IMR-90 (cell line): ENCODE measurements around the gene EGFR. TPM values are rescaled to one million over a fixed set of nuclear protein-coding genes. Genes with fewer than 3 reads are reported as not detected.

ENCODE experiments used
- ATAC-seq: fragments of 200-7000 bp; cut with Tn5 transposase; 2 replicates; pipeline ENCODE4 v1.9.1; 2020; ENCODE audit warnings: low read depth, mild to moderate bottlenecking, moderate library complexity
- BruUV-seq: library from RNA; stranded (reverse); fragments of 400-500 nt; replicated peaks from 2 replicates; lab custom pipeline; 2021; lab: Mats Ljungman, UMichigan
- CTCF ChIA-PET: fragments of 300-600 bp; formaldehyde crosslinking; extraction: SDS; loops from one replicate; lab custom pipeline; 2021; ENCODE audit warnings: antibody characterized with exemption; lab: Yijun Ruan, JAX
- POLR2A ChIA-PET: fragments of 300-600 bp; sonication (Branson Sonifier 250); formaldehyde crosslinking; loops from one replicate; lab custom pipeline; 2022; ENCODE audit warnings: antibody characterized with exemption; ENCODE audit not compliant: unreplicated experiment; lab: Charles Lee
- DNase-seq: peaks from one replicate; pipeline ENCODE4 v3.0.0; 2013
- H2AFZ ChIP-seq: replicated peaks from 2 replicates; pipeline ENCODE3; 2013; ENCODE audit warnings: low read length, mild to moderate bottlenecking; ENCODE audit not compliant: poor library complexity
- H2AK5ac ChIP-seq: 2 replicates; pipeline ENCODE4 v1.6.1; 2013; ENCODE audit warnings: low read depth, low read length, inconsistent platforms
- H2AK9ac ChIP-seq: replicated peaks from 2 replicates; pipeline ENCODE3; 2013; ENCODE audit warnings: mild to moderate bottlenecking, low read depth, low read length, moderate library complexity; ENCODE audit not compliant: poor library complexity
- H2BK120ac ChIP-seq: 2 replicates; pipeline ENCODE4 v1.6.1; 2013; ENCODE audit warnings: low read depth, low read length, inconsistent platforms
- H2BK15ac ChIP-seq: 3 replicates; pipeline ENCODE4 v1.6.1; 2013; ENCODE audit warnings: low read depth, low read length, inconsistent platforms
- H2BK20ac ChIP-seq: 2 replicates; pipeline ENCODE4 v1.6.1; 2013; ENCODE audit warnings: low read depth, mild to moderate bottlenecking, inconsistent platforms, low read length, moderate library complexity
- H2BK5ac ChIP-seq: 2 replicates; pipeline ENCODE4 v1.6.1; 2013; ENCODE audit warnings: mild to moderate bottlenecking, low read depth, low read length, inconsistent platforms; ENCODE audit not compliant: poor library complexity, severe bottlenecking
- H3K14ac ChIP-seq: replicated peaks from 2 replicates; pipeline ENCODE4 v1.6.1; 2013; ENCODE audit warnings: low read depth, low read length, inconsistent platforms
- H3K18ac ChIP-seq: 2 replicates; pipeline ENCODE4 v1.6.1; 2013; ENCODE audit warnings: low read depth, low read length, control low read depth
- H3K23ac ChIP-seq: 2 replicates; pipeline ENCODE4 v1.6.1; 2013; ENCODE audit warnings: low read depth, low read length, inconsistent platforms
- H3K27ac ChIP-seq: 2 replicates; pipeline ENCODE4 v1.5.1; 2013; ENCODE audit warnings: mild to moderate bottlenecking, control low read depth, low read length; ENCODE audit not compliant: insufficient read depth
- H3K27me3 ChIP-seq: 2 replicates; pipeline ENCODE4 v1.6.1; 2013; ENCODE audit warnings: low read length; ENCODE audit not compliant: control insufficient read depth, insufficient read depth
- H3K36me3 ChIP-seq: 2 replicates; pipeline ENCODE4 v1.6.1; 2013; ENCODE audit warnings: low read length, mixed read lengths; ENCODE audit not compliant: control insufficient read depth, insufficient read depth
- H3K4ac ChIP-seq: 2 replicates; pipeline ENCODE4 v1.6.1; 2013; ENCODE audit warnings: low read depth, low read length, inconsistent platforms
- H3K4me1 ChIP-seq: 2 replicates; pipeline ENCODE4 v1.6.1; 2013; ENCODE audit warnings: low read length, mixed read lengths; ENCODE audit not compliant: control insufficient read depth, insufficient read depth
- H3K4me2 ChIP-seq: 2 replicates; pipeline ENCODE4 v1.6.1; 2013; ENCODE audit warnings: low read depth, mild to moderate bottlenecking, control low read depth, low read length, moderate library complexity
- H3K4me3 ChIP-seq: 2 replicates; pipeline ENCODE4 v1.5.1; 2013; ENCODE audit warnings: low read depth, mild to moderate bottlenecking, control low read depth, low read length, moderate library complexity; ENCODE audit not compliant: insufficient read depth
- H3K56ac ChIP-seq: 2 replicates; pipeline ENCODE4 v1.6.1; 2013; ENCODE audit warnings: low read length, inconsistent platforms; ENCODE audit not compliant: insufficient read depth; ENCODE audit errors: extremely low read depth
- H3K79me1 ChIP-seq, 2 experiments: 2 replicates each; pipeline ENCODE4 v1.6.1; 2013; ENCODE audit warnings: low read length in 2 of 2, inconsistent platforms in 1 of 2, low read depth in 1 of 2
- H3K9ac ChIP-seq: 2 replicates; pipeline ENCODE4 v1.6.1; 2013; ENCODE audit warnings: low read depth, low read length, control low read depth
- H3K9me1 ChIP-seq: 2 replicates; pipeline ENCODE4 v1.6.1; 2013; ENCODE audit warnings: low read length, inconsistent platforms; ENCODE audit not compliant: insufficient read depth
- H3K9me3 ChIP-seq: 2 replicates; pipeline ENCODE4 v1.6.1; 2013; ENCODE audit warnings: low read length; ENCODE audit not compliant: control insufficient read depth, insufficient read depth
- H4K20me1 ChIP-seq: 2 replicates; pipeline ENCODE4 v1.6.1; 2013; ENCODE audit warnings: low read length, inconsistent platforms; ENCODE audit not compliant: insufficient read depth
- H4K5ac ChIP-seq: 2 replicates; pipeline ENCODE4 v1.6.1; 2013; ENCODE audit warnings: mild to moderate bottlenecking, low read depth, low read length, control low read depth
- H4K8ac ChIP-seq, 2 experiments: 2 replicates each; pipeline ENCODE4 v1.6.1; 2013; ENCODE audit warnings: low read depth in 2 of 2, low read length in 2 of 2, control low read depth in 1 of 2, inconsistent platforms in 1 of 2
- H4K91ac ChIP-seq: 2 replicates; pipeline ENCODE4 v1.6.1; 2013; ENCODE audit warnings: low read depth, low read length, inconsistent platforms; ENCODE audit not compliant: insufficient read depth
- BHLHE40 ChIP-seq: fragments of 150-350 bp; IDR thresholded peaks from 2 replicates; pipeline ENCODE4 v1.6.1; 2016; ENCODE audit warnings: mild to moderate bottlenecking, low read depth, low read length
- CEBPB ChIP-seq: IDR thresholded peaks from 2 replicates; pipeline ENCODE4 v1.6.1; 2012; ENCODE audit warnings: low read depth, low read length, improper control_type of control experiment
- CHD1 ChIP-seq: IDR thresholded peaks from 2 replicates; pipeline ENCODE4 v1.6.1; 2012; ENCODE audit warnings: low read depth, low read length, improper control_type of control experiment
- FOS ChIP-seq: fragments of 150-350 bp; IDR thresholded peaks from 2 replicates; pipeline ENCODE4 v1.6.1; 2016; ENCODE audit warnings: low read depth, low read length
- MAFK ChIP-seq: IDR thresholded peaks from 2 replicates; pipeline ENCODE4 v1.6.1; 2012; ENCODE audit warnings: low read depth, low read length, improper control_type of control experiment
- MAZ ChIP-seq: IDR thresholded peaks from 2 replicates; pipeline ENCODE4 v1.6.1; 2012; ENCODE audit warnings: low read depth, mild to moderate bottlenecking, low read length, improper control_type of control experiment, moderate library complexity, borderline replicate concordance
- MXI1 ChIP-seq: IDR thresholded peaks from 2 replicates; pipeline ENCODE4 v1.6.1; 2012; ENCODE audit warnings: low read depth, mild to moderate bottlenecking, low read length, moderate library complexity, borderline replicate concordance
- NFE2L2 ChIP-seq: fragments of 150-350 bp; IDR thresholded peaks from 2 replicates; pipeline ENCODE4 v1.6.1; 2016; ENCODE audit warnings: low read depth, mild to moderate bottlenecking, low read length
- POLR2A ChIP-seq: IDR thresholded peaks from 2 replicates; pipeline ENCODE4 v1.6.1; 2012; ENCODE audit warnings: mild to moderate bottlenecking, low read depth, low read length
- RCOR1 ChIP-seq: IDR thresholded peaks from 2 replicates; pipeline ENCODE4 v1.6.1; 2012; ENCODE audit warnings: mild to moderate bottlenecking, low read length, improper control_type of control experiment; ENCODE audit not compliant: insufficient replicate concordance
- RFX5 ChIP-seq: IDR thresholded peaks from 2 replicates; pipeline ENCODE4 v1.8.0; 2012; ENCODE audit warnings: low read depth, mild to moderate bottlenecking, low read length, moderate library complexity
- SMC3 ChIP-seq: fragments of 150-350 bp; IDR thresholded peaks from 2 replicates; pipeline ENCODE4 v1.6.1; 2016; ENCODE audit warnings: low read depth, mild to moderate bottlenecking, antibody characterized with exemption, low read length, moderate library complexity
- WGBS, 2 experiments: methylation state at CpG; one replicate each; pipeline versions ENCODE4 v1.1.5 to v1.1.7; 2013; ENCODE audit warnings: missing lambda C conversion rate in 2 of 2; ENCODE audit not compliant: insufficient read length in 1 of 2; ENCODE audit errors: extremely low coverage in 2 of 2; 5-methylcytosine and 5-hydroxymethylcytosine counted together
- dilution Hi-C: fragments of 300-500 bp; cut with HindIII; formaldehyde crosslinking; loops from one replicate; pipeline ENCODE4 v1.14.3; 2018; ENCODE audit warnings: low sequenced_read_pairs; ENCODE audit not compliant: unreplicated experiment
- in situ Hi-C: fragments of 300-500 bp; cut with MboI; formaldehyde crosslinking; loops from 3 replicates; pipeline ENCODE4 v1.14.3; 2019; ENCODE audit warnings: low sequenced_read_pairs, inconsistent platforms, mixed read lengths
- intact Hi-C: fragments of 100-400 bp; cut with micrococcal nuclease; formaldehyde crosslinking; loops from 2 replicates; pipeline ENCODE4 v1.10.0; 2022
- polyA plus RNA-seq, 3 experiments: library from polyadenylated mRNA; depleted of rRNA; stranded (reverse); fragments of >200 nt; gene quantifications; 2 replicates each; pipeline ENCODE4 v1.2.3, GENCODE V29; 2012; ENCODE audit warnings: low replicate concordance in 1 of 3
- total RNA-seq: library from RNA; depleted of rRNA; stranded (reverse); fragments of >200 nt; gene quantifications from 2 replicates; pipeline ENCODE4 v1.2.3, GENCODE V29; 2012
- TF ChIP-seq, protein P1 (sequence below): fragments of 150-350 bp; IDR thresholded peaks from 2 replicates; pipeline ENCODE4 v1.6.1; 2016; ENCODE audit warnings: low read depth, mild to moderate bottlenecking, low read length, moderate library complexity, borderline replicate concordance
- TF ChIP-seq, protein P2 (sequence below): conservative IDR thresholded peaks from 2 replicates; pipeline ENCODE4 v1.5.1; 2012; ENCODE audit warnings: mild to moderate bottlenecking, low read depth, low read length, improper control_type of control experiment
- TF ChIP-seq, protein P3 (sequence below): fragments of 150-350 bp; IDR thresholded peaks from 2 replicates; pipeline ENCODE4 v1.6.1; 2017; ENCODE audit warnings: mild to moderate bottlenecking, antibody characterized with exemption, low read length, low read depth

EGFR gene
- total and polyA plus RNA-seq, 2 of the 4 experiments (the other 2 are of a cell fraction): 36.9 to 60.4 TPM

DNA sequence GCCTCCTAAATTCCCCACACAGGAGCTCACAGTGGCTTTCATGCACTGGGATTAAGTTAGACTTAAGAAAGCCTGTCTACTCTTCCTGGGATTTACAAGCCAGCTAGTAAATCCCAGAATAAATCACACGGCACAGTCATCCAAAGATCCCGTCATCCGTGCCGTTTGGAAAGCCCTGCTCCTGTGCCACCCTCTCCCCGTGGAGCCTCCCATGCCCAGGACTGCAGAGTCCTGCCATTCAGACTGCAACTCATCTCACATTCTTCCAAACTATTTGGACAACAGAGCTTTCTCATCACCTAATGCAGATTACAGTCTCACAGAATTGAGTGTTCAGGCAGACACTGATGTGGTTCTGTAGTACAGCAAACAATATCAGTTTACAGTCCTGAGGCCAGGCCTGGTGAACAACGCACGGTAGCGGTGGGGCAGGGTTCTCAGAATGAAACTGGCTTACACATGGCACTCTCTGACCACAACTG lies 166.5 kb downstream of the EGFR start:
- Histone ChIP-seq H3K36me3 (peaks cover 55% of the 10 kb centered on the region), H3K4me3 (no peak overlapping the region), H3K56ac (no peak overlapping the region), H2BK5ac (peak overlapping the region; percentile 95), H3K9me1 (peaks cover 38% of the 10 kb centered on the region), H2AK5ac (peak overlapping the region; percentile 79), H2AFZ (no peak overlapping the region), H4K8ac (peak overlapping the region; percentile 3 to 25; a peak in 2 of 4 replicates), H2AK9ac (peak overlapping the region; percentile 6), H3K4me1 (peaks cover 24% of the 10 kb centered on the region), H3K4me2 (no peak overlapping the region), H3K9me3 (no peaks in the 10 kb centered on the region), H3K27me3 (no peaks in the 10 kb centered on the region), H3K14ac (peak overlapping the region; percentile 5; the same call in 1 of the 2 replicates), H4K91ac (peak overlapping the region; percentile 88; the same call in 1 of the 2 replicates), H3K18ac (peak overlapping the region; percentile 73; the same call in 1 of the 2 replicates), H2BK15ac (peak overlapping the region; percentile 73; the same call in 2 of the 3 replicates), H3K27ac (peak overlapping the region; percentile 50; the same call in 1 of the 2 replicates), H4K20me1 (no peaks in the 10 kb centered on the region), H4K5ac (0 out of 2 replicates have a peak overlapping the region, but pooled peaks have one; percentile 51), H3K79me1 (peaks cover 19 to 55% of the 10 kb centered on the region in 2 experiments; a peak in 3 of 4 replicates), H3K9ac (no peak overlapping the region), H3K4ac (peak overlapping the region; percentile 34; the same call in 1 of the 2 replicates), H2BK20ac (peak overlapping the region; percentile 57; the same call in 1 of the 2 replicates), H3K23ac (no peak overlapping the region), H2BK120ac (peak overlapping the region; percentile 83)
- dilution Hi-C loops (no loop called here), intact Hi-C loops (no loop called here), in situ Hi-C loops (no loop called here)
- POLR2A ChIA-PET: no interaction called here
- no peak for ATAC-seq
- DNase-seq: peak; percentile 35
- WGBS, 2 experiments: 100% methylated on average over 2 of the region's 8 CpGs; no CpG with 5 or more reads in 1 of the 2 experiments
- BruUV-seq: no TSS peak
- CTCF ChIA-PET: interaction anchor here (2.2 kb wide), 1 partner anchor 70 kb away, joined by 9 read pairs; no protein-coding TSS in a partner anchor
- TF ChIP-seq, protein P1, sequence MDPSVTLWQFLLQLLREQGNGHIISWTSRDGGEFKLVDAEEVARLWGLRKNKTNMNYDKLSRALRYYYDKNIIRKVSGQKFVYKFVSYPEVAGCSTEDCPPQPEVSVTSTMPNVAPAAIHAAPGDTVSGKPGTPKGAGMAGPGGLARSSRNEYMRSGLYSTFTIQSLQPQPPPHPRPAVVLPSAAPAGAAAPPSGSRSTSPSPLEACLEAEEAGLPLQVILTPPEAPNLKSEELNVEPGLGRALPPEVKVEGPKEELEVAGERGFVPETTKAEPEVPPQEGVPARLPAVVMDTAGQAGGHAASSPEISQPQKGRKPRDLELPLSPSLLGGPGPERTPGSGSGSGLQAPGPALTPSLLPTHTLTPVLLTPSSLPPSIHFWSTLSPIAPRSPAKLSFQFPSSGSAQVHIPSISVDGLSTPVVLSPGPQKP: no peak
- no peak for TF ChIP-seq NFE2L2
- TF ChIP-seq CHD1: no peak
- TF ChIP-seq RFX5: no peak
- no peak for TF ChIP-seq MXI1
- no peak for TF ChIP-seq MAFK
- TF ChIP-seq, protein P2, sequence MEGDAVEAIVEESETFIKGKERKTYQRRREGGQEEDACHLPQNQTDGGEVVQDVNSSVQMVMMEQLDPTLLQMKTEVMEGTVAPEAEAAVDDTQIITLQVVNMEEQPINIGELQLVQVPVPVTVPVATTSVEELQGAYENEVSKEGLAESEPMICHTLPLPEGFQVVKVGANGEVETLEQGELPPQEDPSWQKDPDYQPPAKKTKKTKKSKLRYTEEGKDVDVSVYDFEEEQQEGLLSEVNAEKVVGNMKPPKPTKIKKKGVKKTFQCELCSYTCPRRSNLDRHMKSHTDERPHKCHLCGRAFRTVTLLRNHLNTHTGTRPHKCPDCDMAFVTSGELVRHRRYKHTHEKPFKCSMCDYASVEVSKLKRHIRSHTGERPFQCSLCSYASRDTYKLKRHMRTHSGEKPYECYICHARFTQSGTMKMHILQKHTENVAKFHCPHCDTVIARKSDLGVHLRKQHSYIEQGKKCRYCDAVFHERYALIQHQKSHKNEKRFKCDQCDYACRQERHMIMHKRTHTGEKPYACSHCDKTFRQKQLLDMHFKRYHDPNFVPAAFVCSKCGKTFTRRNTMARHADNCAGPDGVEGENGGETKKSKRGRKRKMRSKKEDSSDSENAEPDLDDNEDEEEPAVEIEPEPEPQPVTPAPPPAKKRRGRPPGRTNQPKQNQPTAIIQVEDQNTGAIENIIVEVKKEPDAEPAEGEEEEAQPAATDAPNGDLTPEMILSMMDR: no peak
- TF ChIP-seq, protein P3, sequence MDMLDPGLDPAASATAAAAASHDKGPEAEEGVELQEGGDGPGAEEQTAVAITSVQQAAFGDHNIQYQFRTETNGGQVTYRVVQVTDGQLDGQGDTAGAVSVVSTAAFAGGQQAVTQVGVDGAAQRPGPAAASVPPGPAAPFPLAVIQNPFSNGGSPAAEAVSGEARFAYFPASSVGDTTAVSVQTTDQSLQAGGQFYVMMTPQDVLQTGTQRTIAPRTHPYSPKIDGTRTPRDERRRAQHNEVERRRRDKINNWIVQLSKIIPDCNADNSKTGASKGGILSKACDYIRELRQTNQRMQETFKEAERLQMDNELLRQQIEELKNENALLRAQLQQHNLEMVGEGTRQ: no peak
- TF ChIP-seq CEBPB: no peak
- TF ChIP-seq FOS: no peak
- TF ChIP-seq RCOR1: no peak
- TF ChIP-seq SMC3: no peak
- TF ChIP-seq POLR2A: no peak
- no peak for TF ChIP-seq MAZ
- TF ChIP-seq BHLHE40: no peak
